Mesothelial cell of epicardium (in vitro differentiated cells): ENCODE measurements around the gene RER1. TPM values are rescaled to one million over a fixed set of nuclear protein-coding genes. Genes with fewer than 3 reads are reported as not detected.

Experiments used
- DNase-seq, 2 experiments: peaks; one replicate each; pipeline ENCODE4 v3.0.0; 2021; ENCODE audit warnings: low spot score in 2 of 2; ENCODE audit not compliant: unreplicated experiment in 2 of 2
- H3K27ac Mint-ChIP-seq: 2 replicates; pipeline ENCODE4 v1.8.0; 2021; ENCODE audit warnings: mixed read lengths
- H3K27me3 Mint-ChIP-seq: 2 replicates; pipeline ENCODE4 v1.8.0; 2021; ENCODE audit warnings: low read depth, mixed read lengths
- H3K36me3 Mint-ChIP-seq: 2 replicates; pipeline ENCODE4 v1.8.0; 2021; ENCODE audit warnings: mixed read lengths
- H3K4me1 Mint-ChIP-seq: 2 replicates; pipeline ENCODE4 v1.8.0; 2021; ENCODE audit warnings: mixed read lengths
- H3K4me3 Mint-ChIP-seq: 2 replicates; pipeline ENCODE4 v1.8.0; 2021; ENCODE audit warnings: mild to moderate bottlenecking, moderate library complexity, mixed read lengths
- H3K9me3 Mint-ChIP-seq: 2 replicates; pipeline ENCODE4 v1.8.0; 2021; ENCODE audit warnings: mixed read lengths
- total RNA-seq: library from RNA; stranded (reverse); gene quantifications from 3 replicates; pipeline ENCODE4 v1.2.1, GENCODE V29; 2021
- TF ChIP-seq, protein P1 (sequence below): fragments of 200-600 bp; sonication (generic); IDR thresholded peaks from one replicate; pipeline ENCODE4 v1.5.0; 2021; ENCODE audit warnings: antibody characterized with exemption; ENCODE audit not compliant: unreplicated experiment

RER1 gene
- total RNA-seq, 1 donor from 2014 or later: 95.1 TPM

GRCh38 chr1:2345297-2346075, 46.2 kb upstream of the RER1 start:
- Mint-ChIP-seq H3K9me3 (no peaks in the 10 kb centered on the region), H3K27ac (no peak overlapping the region), H3K27me3 (no peaks in the 10 kb centered on the region), H3K4me1 (peaks cover 9% of the 10 kb centered on the region), H3K36me3 (no peaks in the 10 kb centered on the region), H3K4me3 (no peak overlapping the region)
- DNase-seq: peak in 1 of 2 experiments; percentile 15
- TF ChIP-seq, protein P1, sequence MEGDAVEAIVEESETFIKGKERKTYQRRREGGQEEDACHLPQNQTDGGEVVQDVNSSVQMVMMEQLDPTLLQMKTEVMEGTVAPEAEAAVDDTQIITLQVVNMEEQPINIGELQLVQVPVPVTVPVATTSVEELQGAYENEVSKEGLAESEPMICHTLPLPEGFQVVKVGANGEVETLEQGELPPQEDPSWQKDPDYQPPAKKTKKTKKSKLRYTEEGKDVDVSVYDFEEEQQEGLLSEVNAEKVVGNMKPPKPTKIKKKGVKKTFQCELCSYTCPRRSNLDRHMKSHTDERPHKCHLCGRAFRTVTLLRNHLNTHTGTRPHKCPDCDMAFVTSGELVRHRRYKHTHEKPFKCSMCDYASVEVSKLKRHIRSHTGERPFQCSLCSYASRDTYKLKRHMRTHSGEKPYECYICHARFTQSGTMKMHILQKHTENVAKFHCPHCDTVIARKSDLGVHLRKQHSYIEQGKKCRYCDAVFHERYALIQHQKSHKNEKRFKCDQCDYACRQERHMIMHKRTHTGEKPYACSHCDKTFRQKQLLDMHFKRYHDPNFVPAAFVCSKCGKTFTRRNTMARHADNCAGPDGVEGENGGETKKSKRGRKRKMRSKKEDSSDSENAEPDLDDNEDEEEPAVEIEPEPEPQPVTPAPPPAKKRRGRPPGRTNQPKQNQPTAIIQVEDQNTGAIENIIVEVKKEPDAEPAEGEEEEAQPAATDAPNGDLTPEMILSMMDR: no peak

DNA sequence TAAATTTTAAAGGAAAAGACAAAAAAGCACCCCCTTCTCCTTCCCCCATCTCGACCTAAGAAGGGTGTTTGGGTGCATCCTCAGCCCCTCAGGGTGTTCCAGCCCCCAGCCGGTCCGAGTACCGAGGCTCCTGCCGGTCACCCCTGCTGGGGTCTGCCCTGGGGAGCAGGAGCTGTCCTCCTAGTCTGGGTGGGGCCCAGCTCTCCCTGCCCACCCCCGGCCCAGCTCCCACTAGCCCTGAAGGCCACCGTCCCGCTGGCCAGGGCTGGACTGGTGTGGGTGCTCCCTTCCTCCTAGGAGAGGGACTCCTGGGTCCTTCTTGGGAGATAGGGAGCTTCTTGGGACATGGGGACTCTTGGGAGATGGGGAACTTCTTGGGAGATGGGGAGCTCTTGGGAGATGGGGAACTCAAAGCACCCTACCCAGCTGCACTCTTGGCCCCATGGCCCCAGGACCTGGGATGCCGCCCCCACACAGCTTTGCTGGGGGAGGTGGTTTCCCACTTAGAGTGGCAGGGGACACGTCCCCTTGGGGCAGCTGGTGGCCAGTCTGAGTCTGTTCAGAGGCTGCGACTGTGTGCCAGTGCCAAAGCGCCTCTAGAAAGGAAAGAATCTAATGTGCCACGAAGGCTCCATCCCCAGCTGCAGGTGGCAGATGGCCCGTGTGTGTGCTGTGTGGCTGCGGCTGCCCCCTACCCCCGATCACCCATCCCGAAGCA, 44.8 kb upstream of the RER1 start:
- Mint-ChIP-seq H3K4me1 (peaks cover 12% of the 10 kb centered on the region), H3K9me3 (no peaks in the 10 kb centered on the region), H3K27ac (no peak overlapping the region), H3K36me3 (no peaks in the 10 kb centered on the region), H3K4me3 (no peak overlapping the region), H3K27me3 (no peaks in the 10 kb centered on the region)
- TF ChIP-seq, protein P1: no peak
- peak in 1 of 2 experiments; percentile 12 for DNase-seq

DNA sequence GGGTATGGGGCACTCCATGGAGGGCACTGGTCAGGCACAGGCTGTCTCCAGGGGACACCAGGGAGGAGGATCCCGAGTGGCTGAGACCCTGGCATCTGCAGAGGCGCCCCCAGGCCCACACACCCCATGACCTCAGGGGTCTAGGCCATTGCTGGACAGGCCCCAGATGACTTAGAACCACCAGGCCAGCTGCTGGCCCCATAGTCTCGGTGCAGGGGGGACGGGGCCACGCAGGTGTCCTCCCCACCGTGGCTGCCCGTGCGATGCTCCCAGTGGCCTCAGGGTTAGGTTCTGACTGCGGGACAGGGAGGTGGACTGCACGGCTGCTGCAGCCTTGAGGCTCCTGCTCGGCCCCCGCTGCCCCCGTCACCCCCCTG, 44.2 kb upstream of the RER1 start:
- Mint-ChIP-seq H3K27me3 (no peaks in the 10 kb centered on the region), H3K36me3 (no peaks in the 10 kb centered on the region), H3K27ac (no peak overlapping the region), H3K4me1 (peaks cover 12% of the 10 kb centered on the region), H3K9me3 (no peaks in the 10 kb centered on the region), H3K4me3 (no peak overlapping the region)
- DNase-seq: peak in 1 of 2 experiments; percentile 13
- TF ChIP-seq, protein P1: no peak

DNA sequence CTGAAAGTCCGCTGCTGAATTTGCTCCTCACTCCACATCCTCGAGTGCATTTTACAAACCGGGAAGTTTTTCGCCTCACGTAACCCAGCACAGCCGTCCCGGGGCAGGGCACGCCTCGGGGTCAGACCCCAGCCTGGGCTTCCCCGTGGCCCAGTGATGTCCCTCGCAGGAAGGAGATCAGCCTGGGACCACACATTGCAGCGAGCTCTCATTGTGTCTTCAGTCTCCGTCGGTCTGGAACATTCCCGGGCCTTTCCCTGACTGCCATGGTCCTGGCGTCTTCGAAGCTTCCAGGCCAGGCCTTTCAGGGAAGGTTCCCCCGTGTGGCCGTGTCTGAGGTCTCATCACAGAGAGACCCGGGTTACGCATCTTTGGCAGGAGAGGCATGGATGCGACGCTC, 43.7 kb upstream of the RER1 start:
- H3K4me3 Mint-ChIP-seq: no peak overlapping the region
- TF ChIP-seq, protein P1: no peak

DNA sequence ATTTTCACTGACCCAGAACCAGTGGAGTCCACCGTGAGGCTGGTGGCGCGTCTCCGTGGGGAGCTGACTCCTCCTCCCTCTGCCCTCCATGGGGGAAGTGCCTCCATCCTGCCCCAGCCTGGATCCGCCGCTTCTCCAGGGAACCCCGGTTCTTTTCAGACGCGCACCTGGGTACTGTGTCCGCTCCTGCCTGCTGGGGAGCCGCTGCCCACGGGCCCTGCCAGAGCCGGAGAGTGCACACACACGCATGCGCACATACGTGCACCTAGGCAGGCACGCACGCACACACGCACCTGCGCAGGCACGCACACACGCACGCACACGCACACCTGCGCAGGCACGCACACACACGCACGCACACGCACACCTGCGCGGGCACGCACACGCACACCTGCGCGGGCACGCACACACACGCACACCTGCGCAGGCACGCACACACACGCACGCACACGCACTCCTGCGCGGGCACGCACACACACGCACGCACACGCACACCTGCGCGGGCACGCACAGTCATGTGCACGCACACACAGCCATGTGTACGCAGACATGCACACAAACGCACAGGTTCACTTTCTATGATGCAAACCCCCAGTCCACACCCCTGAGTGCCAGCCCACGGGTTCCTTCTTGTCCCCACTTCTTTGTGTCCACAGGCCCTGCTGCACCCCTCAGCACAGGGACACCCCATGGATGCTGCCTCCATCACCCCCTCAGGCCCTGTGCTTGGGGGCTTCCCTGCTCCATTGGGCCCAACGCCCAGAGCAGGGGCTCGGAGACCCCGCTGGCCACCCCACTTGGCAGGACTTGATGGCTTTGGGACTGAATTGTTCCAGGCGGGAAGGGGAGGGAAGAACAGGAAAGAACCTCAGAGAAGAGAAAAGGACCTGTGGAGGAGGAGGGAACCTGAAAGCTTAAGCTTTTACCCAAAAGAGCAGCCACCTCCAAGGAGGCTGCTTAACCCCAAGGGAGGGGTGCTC, 43.0 kb upstream of the RER1 start:
- TF ChIP-seq, protein P1: no peak
- Mint-ChIP-seq H3K27ac (no peak overlapping the region), H3K4me1 (peaks cover 15% of the 10 kb centered on the region), H3K9me3 (no peaks in the 10 kb centered on the region), H3K4me3 (no peak overlapping the region), H3K27me3 (no peaks in the 10 kb centered on the region), H3K36me3 (no peaks in the 10 kb centered on the region)
- DNase-seq: peak in 1 of 2 experiments; percentile 18

More for the DNA sequence above, 43.7 kb upstream of the RER1 start:
- Mint-ChIP-seq H3K36me3 (no peaks in the 10 kb centered on the region), H3K27ac (no peak overlapping the region), H3K4me1 (peaks cover 12% of the 10 kb centered on the region), H3K27me3 (no peaks in the 10 kb centered on the region), H3K9me3 (no peaks in the 10 kb centered on the region)
- DNase-seq: peak in 1 of 2 experiments; percentile 17
